HG03139 (cell line): Measurements from ENCODE around the gene EXOC4.
"Not testable (repeated sequence)": the region's sequence is repeated elsewhere in the genome, so short reads cannot be mapped to it uniquely, and the experiment has no call there.

ENCODE experiments used
- ATAC-seq: cut with Tn5 transposase; IDR thresholded peaks from one replicate; pipeline ENCODE4 v1.9.1; 2021; ENCODE audit not compliant: unreplicated experiment

The EXOC4 gene

DNA sequence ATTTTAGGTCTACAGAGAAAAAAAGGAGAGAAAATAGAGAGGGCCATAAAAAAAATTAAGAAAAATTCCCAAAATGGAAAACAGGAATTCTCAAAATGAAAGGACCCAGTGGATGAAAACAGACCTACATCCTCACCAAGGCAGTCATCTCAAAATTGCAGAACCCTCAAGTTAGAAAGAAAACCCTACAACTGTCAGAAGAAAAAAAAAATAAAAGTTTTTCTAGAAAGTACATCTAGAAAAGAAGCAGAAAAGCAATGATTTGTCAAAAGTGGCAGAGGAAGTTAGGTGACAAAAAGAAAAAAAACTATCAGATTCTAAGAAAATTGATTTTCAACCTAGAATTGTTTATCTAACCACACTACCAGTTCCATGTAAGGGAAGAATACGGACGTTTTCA, 706.6 kb downstream of the EXOC4 start:
- ATAC-seq, result no peak

DNA sequence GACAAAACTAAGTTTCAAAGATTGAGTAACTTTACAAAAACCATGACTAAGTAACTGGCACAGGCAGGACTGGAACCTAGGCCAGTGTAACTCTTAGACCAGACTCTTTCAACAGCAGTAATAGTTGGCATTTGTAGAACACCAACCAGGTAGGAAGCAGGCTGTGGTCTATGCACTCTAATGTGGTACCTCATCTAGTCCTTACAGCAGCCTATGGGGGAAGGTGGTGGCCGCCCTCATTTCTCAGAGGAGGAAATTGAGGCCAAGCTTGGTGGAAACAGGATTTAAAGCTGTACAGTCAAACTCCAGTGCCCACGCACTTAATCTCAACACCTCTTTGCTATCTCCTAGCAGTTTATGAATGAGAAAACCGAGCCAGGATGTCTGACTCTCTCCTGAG, 708.8 kb downstream of the EXOC4 start:
- ATAC-seq, result no peak

DNA sequence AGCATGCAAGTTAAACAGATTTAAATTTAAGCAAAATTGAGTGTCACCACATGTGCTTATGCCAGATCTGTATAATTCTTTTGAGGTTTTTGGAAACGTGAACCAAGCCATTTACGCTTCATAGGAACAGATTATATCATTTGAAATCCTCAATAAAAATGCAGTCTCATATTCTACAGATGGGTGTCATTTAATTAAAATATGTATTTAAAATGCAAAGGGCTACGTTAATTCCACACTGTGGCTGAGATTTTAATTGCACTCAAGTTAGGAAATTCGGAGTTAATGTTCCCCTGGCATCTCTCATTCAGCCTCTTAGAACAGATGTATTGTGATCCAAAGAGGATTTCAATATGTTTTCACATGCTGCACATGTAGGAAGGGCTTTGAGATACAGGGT, 709.8 kb downstream of the EXOC4 start:
- ATAC-seq, result no peak

DNA sequence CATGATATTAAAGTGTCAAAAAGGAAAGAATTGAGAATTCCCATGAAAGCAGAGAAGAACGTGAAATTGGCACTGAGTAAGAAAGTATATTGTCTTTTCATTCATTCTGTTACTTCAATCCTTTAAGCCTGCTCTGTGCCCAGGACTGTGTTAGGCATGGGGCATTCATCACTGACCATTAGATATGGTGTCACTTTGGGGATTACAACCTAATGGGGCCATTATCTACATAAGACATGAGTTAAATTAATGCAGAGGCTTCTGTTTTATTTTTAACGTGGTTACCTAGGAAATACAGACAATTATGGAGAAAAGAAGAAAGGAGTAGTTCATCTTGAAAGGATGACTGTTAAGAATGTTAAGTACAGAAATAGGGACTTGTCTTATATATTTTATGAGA, 710.8 kb downstream of the EXOC4 start:
- ATAC-seq, result no peak

DNA sequence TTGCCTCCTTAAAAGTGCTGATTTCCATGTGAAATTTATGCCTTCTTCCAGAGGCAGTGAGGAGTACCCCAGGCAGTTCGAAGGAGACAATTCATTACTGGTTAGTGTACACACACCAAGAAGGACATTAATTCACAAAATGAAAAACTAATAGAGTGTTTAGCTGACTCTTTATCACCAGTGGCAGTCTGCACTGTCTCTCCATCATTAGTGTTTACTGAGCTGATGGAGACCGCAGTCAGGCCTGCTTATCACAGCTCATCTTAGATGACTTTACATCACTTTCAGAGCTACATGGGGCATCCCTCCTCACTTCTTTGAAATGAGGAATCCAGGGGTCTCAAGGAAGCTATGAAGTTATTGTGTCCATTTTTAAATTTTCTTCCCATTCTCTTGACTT, 718.7 kb downstream of the EXOC4 start:
- ATAC-seq, result no peak

DNA sequence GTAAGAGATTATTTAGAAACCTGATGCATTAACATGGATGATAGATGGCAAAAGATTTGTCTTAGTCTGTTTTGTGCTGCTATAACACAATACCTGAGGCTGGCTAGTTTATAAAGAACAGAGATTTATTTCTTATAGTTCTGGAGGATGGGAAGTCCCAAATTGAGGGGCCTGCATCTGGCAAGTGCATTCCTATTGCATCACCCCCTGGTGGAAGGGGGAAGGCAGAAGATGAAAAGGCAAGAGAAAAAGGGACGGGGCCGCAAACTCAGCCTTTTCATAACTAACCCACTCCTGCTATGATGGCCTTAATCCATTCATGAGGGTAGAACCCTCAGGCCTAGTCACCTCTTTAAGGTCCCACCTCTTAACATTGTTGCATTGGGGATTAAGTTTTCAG, 720.8 kb downstream of the EXOC4 start:
- no peak for ATAC-seq

DNA sequence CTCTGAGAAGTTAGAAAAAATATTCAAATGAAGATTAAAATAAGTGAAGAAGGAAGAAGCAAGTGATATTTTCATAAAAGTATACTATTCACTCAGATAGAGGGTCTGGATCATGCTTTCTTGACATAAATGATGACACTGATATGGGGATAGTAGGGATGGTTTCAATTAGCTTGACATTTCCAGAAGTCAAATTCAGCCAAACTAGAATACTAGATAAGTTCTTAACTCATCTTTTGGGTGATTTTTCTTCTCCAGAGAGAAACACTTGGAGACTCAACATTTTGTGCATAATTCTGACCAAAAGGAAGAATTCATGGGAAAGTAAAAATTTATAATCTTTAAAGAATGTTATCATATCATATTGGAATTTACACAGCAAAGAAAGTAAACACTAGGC, 722.3 kb downstream of the EXOC4 start:
- no peak for ATAC-seq

DNA sequence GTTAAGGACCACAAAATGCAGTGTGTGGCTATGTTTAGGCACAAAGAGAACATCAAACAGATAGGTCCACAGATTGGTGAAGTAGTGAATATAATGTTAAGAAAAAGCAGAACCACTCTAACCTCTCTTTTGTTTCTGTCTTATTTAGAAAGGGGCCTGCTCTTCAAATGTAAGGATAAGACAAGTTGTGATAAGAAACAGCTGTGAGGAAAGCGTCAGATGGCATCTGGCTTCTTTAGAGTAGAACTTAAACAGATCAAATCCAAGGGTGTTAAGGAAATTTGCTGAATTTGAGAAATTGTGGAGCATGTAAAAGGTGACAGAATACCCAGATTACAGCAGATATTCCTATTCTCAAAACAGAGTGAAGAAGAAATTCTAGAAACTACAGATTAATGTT, 723.3 kb downstream of the EXOC4 start:
- ATAC-seq, result no peak

DNA sequence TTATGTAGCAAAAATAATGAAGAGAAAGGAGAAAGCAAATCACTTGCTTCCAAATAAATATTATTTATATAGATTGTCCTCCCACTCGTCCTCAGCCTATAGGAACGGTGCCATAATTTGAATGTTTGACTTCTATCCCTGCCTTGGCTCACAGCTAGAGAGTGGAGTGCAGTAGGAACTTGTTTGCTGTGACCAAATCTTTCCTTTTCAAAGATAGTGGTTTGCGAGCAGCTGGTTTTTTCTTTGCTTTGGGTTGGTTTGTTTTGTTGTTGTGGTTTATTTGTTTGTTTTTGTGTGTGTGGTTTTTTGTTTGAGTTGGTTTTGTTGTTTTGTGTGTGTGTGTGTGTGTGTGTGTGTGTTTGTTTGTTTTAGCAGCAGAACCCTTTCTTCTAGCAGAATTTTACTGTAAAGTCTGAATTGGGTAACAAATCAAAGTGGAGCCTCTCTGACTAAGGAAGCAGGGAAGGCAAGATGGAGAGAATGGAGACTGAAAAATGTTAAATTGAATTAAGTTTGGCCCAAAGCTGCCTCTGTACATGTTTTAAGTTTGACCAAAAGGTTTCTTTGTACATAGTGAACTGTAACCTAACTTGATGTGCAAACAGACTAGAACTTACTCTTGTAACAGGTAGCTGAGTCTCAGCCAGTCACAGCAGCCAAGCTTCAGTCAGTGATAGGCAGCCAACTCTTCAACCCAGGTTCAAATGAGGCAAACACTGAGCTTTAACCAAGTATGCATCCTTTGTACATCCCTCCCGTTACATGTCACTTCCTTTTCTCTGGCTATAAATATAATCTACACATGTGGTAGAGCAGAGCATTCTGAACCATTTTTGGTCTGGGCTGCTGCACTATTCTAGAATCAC, 724.8 kb downstream of the EXOC4 start:
- no peak for ATAC-seq

DNA sequence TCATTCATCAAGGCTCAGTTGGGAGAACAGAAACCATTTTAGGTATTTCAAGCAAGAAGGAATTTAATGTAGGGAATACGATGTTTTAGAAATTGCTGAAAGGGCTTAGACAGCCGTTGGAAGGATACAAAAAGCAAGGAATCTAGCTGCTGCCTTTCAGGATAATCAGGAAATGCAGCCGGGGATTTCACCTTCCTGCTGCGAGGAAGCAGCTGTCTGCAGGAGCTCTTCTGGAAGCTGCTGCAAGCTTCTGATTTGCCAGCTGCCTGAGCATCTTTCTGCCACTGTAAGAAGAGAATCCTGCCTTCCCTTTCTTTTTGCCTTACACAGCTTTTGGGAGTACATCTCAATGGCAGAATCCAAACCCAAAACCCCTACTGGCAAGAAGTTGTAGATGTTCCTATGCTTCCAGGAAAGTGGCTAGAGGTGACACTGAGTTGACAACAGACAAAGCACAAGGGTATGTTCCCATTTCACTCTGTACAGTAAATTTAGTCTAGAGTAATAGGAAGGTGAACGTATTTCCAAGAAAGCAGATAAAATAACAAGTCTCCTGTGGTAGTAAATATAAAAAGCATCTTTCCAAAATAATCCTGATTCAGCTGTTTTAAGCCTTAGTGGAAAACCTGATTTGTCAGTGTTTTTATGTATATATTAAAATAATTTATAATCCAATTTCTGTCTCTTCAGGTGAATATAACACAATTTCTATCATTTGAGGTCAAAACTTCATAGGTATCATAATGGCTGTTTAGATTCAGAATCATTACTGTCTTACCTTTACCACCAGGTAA, 725.8 kb downstream of the EXOC4 start:
- ATAC-seq, result no peak

DNA sequence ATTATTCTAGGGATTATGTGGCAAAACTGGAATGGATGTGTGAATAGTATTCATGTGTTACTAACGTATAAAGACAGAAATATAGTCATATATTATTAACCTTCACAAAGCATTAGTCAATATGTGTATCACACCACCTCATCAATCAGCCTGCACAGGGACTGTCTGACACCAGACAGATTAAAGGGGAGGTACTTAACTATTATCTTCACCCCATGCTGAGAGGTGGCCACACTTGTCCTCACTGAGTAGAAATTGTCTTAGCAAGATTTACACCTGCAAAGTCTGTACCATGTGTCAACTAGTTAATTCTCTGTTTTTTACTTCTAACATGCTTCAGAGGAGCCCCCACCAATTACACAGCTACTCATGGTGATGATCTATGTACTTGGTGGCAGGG, 727.9 kb downstream of the EXOC4 start:
- no peak for ATAC-seq

DNA sequence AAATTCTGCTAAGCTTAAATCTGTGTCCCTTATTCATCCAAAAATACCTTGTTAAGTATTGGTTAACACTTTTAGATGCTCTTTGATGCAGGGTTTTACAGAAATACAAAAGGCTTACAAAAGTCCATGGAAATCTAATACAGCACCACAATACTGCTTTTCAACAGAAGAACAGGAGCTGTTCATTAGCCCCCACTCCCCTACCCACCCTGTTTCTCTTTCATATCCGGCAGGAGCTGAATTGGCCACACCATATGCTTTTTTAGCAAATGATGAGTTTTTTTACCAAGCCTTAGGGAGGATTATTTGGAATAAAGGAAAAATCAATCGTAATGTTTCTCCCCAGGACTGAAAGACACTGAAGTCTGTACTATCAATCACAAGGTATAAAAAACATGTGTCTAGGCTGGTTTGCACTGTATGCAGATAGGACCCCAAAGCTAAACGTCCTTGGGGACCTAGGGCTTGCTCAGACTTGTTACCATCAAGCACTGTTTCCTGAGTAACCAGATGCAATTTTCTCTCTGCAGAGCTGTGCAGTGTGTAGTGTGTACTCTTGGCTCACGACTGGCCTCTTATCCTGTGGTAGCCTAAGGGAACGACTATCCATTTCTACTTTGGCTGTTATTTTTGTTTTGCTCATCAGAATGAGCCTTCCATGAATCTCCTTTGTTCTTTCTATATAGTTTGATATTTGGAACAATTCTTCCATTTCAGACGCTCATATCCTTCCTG, 731.0 kb downstream of the EXOC4 start:
- no peak for ATAC-seq

DNA sequence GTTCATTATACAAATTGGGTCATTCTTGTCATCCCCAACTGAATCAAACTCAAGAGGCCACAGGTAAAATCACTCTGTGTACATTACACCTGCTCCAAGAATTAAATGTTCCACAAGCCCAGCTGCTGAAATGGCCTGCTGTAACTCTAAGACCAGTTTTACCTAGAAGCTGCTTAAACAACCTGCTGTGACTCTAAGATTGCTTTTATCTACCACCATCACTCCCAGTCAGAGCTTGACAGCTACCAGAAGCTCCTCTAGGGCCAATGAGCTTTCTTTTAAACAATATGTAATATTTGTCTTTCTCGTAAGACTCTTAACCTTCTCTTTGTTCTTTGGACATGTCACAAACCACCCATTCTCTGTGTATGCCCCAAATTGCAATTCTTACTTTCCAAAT, 732.4 kb downstream of the EXOC4 start:
- ATAC-seq, result no peak

DNA sequence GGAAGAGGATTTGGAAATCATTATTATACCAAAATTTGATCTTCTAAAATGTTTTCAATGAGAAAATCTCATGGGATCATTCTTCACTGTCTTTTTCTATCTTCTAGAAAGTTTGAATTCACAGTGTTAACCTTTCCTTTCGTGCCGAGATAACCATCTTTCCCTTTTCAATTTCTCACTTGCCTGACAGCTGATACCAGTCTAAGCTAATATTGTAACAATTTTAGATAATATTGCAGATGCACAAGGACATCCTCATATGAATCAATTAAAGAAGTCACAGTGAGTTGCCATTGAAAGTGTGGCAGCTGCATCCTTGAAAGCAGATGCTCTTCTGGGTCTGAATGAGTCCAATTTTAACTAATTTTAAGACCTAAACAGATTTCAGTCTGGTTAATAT, 734.7 kb downstream of the EXOC4 start:
- ATAC-seq, result no peak

DNA sequence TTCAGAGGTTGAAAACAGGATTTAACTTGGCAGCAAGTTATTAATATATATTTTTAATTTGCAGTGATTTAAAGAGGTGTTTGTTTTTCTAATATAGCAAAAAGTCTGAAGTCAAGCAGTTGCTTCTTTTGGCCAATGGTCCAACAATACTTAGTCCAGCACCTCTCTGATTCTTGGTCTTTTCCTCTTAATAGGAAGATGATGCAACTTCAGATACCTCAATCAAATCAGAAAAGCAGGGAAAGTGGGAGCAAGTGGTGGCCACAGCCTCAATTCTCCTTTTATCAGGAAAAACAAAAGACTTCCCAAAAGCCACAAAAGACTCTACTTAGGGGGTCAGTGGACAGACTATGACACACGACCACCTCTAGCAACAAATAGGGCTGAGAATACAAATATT, 740.7 kb downstream of the EXOC4 start:
- ATAC-seq, result no peak

DNA sequence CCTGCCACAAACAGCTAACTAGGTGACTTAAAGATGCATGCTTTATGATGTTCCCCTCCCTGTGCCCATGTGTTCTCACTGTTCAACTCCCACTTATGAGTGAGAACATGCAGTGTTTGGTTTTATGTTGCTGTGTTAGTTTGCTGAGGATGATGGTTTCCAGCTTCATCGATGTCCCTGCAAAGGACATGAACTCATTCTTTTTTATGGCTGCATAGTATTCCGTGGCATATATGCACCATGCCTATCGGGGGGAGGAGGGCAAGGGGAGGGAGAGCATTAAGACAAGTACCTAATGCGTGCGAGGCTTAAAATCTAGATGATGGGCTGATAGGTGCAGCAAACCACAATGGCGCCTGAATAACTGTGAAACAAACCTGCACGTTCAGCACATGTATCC, 741.2 kb downstream of the EXOC4 start:
- not testable (repeated sequence) for ATAC-seq

DNA sequence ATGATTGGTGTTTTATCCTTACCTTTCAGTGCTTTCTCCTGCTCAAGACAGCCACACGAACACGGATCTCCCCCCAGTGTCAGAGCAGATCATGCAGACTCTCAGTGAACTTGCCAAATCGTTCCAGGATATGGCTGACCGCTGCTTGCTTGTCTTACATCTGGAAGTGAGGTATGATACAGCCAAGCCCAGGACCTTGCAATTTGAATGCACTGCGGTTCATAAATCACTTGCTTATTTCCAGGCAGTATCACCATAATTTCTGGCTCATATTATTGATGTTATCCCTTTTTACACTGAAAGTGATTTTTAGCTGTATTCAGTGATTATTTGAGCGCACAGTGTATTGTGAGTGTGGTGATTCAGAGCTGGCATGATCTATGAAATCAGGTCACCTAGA, 744.6 kb downstream of the EXOC4 start:
- ATAC-seq, result no peak

DNA sequence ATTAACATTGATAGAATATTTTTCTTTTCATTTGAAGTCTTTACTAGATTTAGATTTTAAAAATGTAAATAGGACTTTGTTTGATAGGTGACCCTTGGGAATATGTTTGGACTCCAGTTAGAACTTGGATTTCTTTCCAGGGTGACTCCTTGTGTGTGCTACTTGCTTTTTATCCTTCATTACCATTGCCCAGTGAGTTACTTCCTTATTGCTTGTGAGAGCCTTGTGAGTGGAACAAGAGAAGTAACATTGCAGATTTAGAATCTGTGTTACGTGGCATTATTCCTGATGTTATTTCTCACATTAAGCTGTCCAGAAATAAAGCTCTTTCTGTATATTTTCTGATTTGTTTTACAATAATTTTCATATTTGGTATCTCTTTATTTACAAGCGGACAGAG, 746.3 kb downstream of the EXOC4 start:
- no peak for ATAC-seq

DNA sequence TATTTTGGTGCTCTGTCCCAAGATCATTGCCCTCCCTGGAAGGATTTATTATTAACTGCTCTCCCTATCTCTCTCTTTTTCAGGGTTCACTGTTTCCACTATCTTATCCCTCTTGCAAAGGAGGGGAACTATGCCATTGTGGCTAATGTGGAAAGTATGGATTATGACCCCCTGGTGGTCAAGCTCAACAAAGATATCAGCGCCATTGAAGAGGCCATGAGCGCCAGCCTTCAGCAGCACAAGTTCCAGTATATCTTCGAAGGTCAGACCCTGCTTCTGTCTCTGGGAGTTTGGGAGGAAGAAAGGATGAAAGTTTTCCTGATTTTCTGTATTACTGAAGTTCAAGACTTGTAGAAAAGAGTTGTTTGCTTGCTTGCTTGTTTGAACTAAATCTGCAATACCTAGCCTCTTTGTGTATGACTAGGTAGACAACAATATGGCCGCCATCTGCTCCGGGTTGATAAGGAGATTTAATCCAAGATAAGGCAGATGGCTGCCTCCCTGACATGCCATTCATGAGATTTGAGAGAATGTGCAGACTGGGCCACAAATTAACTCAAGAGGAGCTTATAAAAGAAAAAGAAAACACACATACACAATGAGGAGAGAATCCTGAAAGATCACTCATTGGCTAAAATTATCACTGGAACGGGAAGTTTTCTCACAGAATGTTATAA, 752.1 kb downstream of the EXOC4 start:
- no peak for ATAC-seq

DNA sequence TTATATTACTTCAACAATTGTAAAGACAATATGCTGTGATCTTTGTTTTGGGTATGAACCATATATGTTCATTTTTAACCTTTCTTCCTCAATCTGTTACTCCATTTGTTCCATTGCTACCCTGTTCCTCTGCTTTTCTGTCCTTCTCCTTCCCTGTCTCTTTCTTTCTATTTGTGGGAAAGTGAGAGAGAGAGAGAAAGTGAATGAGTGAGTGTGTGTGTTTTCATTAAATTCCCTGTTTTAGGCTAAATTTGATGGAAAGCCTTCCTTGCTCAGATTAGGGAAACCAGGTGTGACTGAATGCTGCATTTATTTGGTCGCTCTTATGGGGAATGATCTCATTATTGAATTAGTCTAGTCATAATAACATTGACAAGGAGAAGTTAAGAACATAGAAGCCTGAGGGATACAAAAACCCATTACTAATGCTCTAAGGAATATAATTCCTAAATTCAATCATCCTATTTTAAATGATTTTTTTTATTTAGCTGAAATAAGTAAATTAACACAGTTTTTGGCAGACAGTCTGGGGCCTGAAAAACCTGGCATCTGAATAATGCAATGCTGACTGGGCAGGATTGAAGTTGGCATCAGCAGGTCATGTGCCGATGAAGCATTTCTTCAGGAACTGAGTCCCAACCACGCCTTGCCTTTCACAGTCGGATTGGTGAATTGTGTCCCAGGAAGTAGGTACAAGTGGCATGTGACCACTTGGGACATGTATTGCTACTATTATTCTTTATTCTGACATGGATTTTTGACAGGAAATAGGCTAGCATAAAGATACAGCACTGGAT, 756.6 kb downstream of the EXOC4 start:
- no peak for ATAC-seq
